Mesothelial cell of epicardium (in vitro differentiated cells): ENCODE measurements around the gene PCF11. TPM values are rescaled to one million over a fixed set of nuclear protein-coding genes. Genes with fewer than 3 reads are reported as not detected.
"Not testable (repeated sequence)": the region's sequence is repeated elsewhere in the genome, so short reads cannot be mapped to it uniquely, and the experiment has no call there.

Experiments
- DNase-seq, 2 experiments: peaks; one replicate each; pipeline ENCODE4 v3.0.0; 2021; ENCODE audit warnings: low spot score in 2 of 2; ENCODE audit not compliant: unreplicated experiment in 2 of 2
- H3K27ac Mint-ChIP-seq: 2 replicates; pipeline ENCODE4 v1.8.0; 2021; ENCODE audit warnings: mixed read lengths
- H3K27me3 Mint-ChIP-seq: 2 replicates; pipeline ENCODE4 v1.8.0; 2021; ENCODE audit warnings: low read depth, mixed read lengths
- H3K36me3 Mint-ChIP-seq: 2 replicates; pipeline ENCODE4 v1.8.0; 2021; ENCODE audit warnings: mixed read lengths
- H3K4me1 Mint-ChIP-seq: 2 replicates; pipeline ENCODE4 v1.8.0; 2021; ENCODE audit warnings: mixed read lengths
- H3K4me3 Mint-ChIP-seq: 2 replicates; pipeline ENCODE4 v1.8.0; 2021; ENCODE audit warnings: mild to moderate bottlenecking, moderate library complexity, mixed read lengths
- H3K9me3 Mint-ChIP-seq: 2 replicates; pipeline ENCODE4 v1.8.0; 2021; ENCODE audit warnings: mixed read lengths
- CTCF ChIP-seq: fragments of 200-600 bp; sonication (generic); IDR thresholded peaks from one replicate; pipeline ENCODE4 v1.5.0; 2021; ENCODE audit warnings: antibody characterized with exemption; ENCODE audit not compliant: unreplicated experiment
- total RNA-seq: library from RNA; stranded (reverse); gene quantifications from 3 replicates; pipeline ENCODE4 v1.2.1, GENCODE V29; 2021

PCF11 gene
- total RNA-seq, 1 donor from 2014 or later = 77.1 TPM

DNA sequence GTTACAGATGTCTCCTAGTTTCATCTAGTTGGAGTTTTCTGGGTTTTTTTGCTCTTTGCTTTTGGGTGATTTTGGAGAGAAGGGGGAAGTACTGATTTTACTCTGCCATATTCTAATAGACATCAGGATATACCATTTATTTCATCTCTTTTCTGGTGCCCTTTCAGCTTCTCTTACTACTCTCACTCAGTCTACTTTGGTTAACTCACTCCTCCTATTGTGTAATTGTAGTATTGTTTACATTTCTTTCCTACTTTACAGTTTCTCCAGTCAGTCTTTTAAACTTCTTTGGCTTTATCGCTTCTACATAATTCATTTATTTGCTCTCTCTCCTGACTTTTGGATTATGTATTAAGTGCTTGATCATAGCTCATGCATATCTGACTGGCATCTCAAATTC, 43.1 kb downstream of the PCF11 start:
- H3K4me1 Mint-ChIP-seq = peaks cover 8% of the 10 kb centered on the region
- H3K36me3 Mint-ChIP-seq = peaks cover 5% of the 10 kb centered on the region
- no peaks in the 10 kb centered on the region for H3K27me3 Mint-ChIP-seq
- TF ChIP-seq CTCF = no peak
- H3K27ac Mint-ChIP-seq = no peak overlapping the region
- H3K9me3 Mint-ChIP-seq = no peaks in the 10 kb centered on the region
- H3K4me3 Mint-ChIP-seq = no peak overlapping the region
- no peak for DNase-seq

GRCh38 chr11:83205608-83206185, 48.8 kb downstream of the PCF11 start:
- Mint-ChIP-seq H3K36me3 (peaks cover 5% of the 10 kb centered on the region), H3K27me3 (no peaks in the 10 kb centered on the region), H3K4me1 (no peaks in the 10 kb centered on the region), H3K9me3 (no peaks in the 10 kb centered on the region), H3K4me3 (no peak overlapping the region), H3K27ac (no peak overlapping the region)
- TF ChIP-seq CTCF = no peak
- DNase-seq = no peak

DNA sequence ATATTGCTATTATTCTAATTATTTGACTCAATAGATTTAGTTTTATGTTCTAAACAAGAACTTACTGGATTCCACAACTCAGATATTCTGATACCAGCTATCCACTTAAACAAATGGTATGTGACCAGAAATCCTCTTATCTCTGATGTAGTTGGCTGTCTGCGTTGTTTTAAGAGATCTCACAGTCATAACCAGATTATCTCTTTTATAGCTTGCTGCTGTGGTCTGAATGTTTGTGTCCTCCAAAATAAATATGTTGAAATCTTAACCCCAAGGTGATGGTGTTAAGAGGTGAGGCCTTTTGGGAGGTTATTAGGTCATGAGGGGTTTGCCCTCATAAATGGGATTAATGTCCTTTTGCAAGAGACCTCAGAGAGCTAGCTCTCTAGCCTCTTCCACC, 49.3 kb downstream of the PCF11 start:
- no peaks in the 10 kb centered on the region for H3K9me3 Mint-ChIP-seq
- H3K36me3 Mint-ChIP-seq = peaks cover 5% of the 10 kb centered on the region
- TF ChIP-seq CTCF = no peak
- no peaks in the 10 kb centered on the region for H3K27me3 Mint-ChIP-seq
- no peaks in the 10 kb centered on the region for H3K4me1 Mint-ChIP-seq
- no peak for DNase-seq
- no peak overlapping the region for H3K4me3 Mint-ChIP-seq
- no peak overlapping the region for H3K27ac Mint-ChIP-seq

DNA sequence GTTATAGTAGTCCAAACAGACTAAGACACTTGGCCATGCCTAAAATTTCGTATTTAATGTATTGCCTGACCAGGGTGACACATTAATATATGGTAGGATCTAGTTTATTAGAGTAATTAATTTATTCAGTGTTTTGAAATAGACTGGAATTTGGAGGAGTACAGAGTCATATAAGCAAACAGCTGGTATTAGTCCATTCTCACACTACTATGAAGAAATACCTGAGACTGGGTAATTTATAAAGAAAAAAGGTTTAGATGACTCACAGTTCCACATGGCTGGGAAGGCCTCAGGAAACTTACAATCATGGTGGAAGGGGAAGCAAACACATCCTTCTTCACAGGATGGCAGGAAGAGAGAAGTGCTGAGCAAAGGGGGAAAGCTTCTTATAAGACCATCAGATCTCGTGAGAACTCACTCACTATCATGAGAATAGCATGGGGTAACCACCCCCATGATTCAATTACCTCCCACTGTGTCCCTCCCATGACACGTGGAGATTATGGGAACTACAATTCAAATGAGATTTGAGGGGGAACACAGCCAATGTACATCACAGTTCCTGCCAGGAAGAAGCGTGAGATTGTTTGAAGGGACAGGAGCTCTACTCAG, 49.9 kb downstream of the PCF11 start:
- not testable (repeated sequence) for H3K27me3 Mint-ChIP-seq, DNase-seq, H3K4me1 Mint-ChIP-seq, H3K4me3 Mint-ChIP-seq, H3K27ac Mint-ChIP-seq, H3K36me3 Mint-ChIP-seq, H3K9me3 Mint-ChIP-seq

DNA sequence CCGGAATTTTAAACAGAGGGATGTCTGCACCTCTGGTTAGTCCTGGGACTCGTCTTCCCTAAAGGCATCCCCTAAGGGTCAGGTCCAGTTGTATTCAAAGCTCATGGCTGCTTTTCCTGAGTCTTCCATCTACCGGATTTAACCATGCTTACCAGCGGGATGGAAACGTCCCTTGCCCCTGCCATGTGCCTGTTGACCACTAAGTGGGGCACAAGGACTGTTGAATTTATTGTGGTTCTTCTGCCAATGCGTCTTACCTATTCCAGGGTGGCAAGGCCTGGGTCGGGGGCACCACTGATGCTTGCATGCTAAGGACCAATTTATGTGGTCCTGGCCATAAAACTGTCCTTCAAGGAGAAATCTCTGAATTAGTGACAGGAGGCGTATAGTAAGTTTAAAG, 62.2 kb downstream of the PCF11 start:
- H3K9me3 Mint-ChIP-seq = no peaks in the 10 kb centered on the region
- H3K27me3 Mint-ChIP-seq = peaks cover 7% of the 10 kb centered on the region
- TF ChIP-seq CTCF = no peak
- H3K36me3 Mint-ChIP-seq = no peaks in the 10 kb centered on the region
- no peak overlapping the region for H3K27ac Mint-ChIP-seq
- no peaks in the 10 kb centered on the region for H3K4me1 Mint-ChIP-seq
- no peak overlapping the region for H3K4me3 Mint-ChIP-seq
- no peak for DNase-seq

DNA sequence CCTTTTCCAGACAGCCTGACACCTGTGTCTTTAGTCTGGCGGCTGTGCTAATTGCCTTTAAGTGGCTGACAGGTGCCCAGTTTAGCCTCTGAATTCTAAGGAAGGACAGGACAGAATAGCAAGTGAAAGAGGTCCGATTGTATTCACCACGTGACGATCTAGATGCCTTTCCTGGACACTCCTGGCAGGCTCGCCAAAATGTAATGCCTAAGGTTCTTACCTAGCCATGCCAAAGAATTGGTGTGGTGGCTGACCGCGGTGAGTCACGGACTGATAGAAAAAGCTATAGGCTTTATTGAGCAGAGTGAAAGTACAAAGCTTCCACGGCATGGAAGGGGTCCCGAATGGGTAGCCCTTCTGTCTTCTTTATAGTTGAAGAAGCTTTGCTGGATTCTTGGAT, 63.3 kb downstream of the PCF11 start:
- H3K9me3 Mint-ChIP-seq = no peaks in the 10 kb centered on the region
- H3K4me3 Mint-ChIP-seq = no peak overlapping the region
- DNase-seq = no peak

More for the DNA sequence above, 63.3 kb downstream of the PCF11 start:
- no peaks in the 10 kb centered on the region for H3K4me1 Mint-ChIP-seq
- peaks cover 7% of the 10 kb centered on the region for H3K27me3 Mint-ChIP-seq
- no peaks in the 10 kb centered on the region for H3K36me3 Mint-ChIP-seq
- TF ChIP-seq CTCF = no peak
- H3K27ac Mint-ChIP-seq = no peak overlapping the region
